ENCODE data around the gene PTHLH.

The PTHLH gene

GRCh38 chr12:27972721-27973120 lies at the start of gene PTHLH:
TSS of gene PTHLH (minus strand) at chr12:27972733. CDS start at chr12:27969494, 3,239 bp downstream.
- no peak for DNase-seq
- no peak for TF ChIP-seq GATA1 (IDR thresholded peaks at IDR 0.05; ENCODE audit: low read depth, low read length)
- no peak for TF ChIP-seq POLR2A (IDR thresholded peaks at IDR 0.05; ENCODE audit: low read length)

- no peak for DNase-seq
- TF ChIP-seq POLR2A (IDR thresholded peaks at IDR 0.05; ENCODE audit: low read length) = no peak
- no peak for TF ChIP-seq GATA1 (IDR thresholded peaks at IDR 0.05; ENCODE audit: low read depth, low read length)
These were observed 49.2 kb upstream of the PTHLH start for GRCh38 chr12:28021704-28022103.

- TF ChIP-seq POLR2A (IDR thresholded peaks at IDR 0.05; ENCODE audit: low read length) = no peak
- TF ChIP-seq GATA1 (IDR thresholded peaks at IDR 0.05; ENCODE audit: low read depth, low read length) = no peak
- no peak for DNase-seq
These were observed 45.3 kb upstream of the PTHLH start for GRCh38 chr12:28017873-28018255.

GRCh38 chr12:28017126-28017872 lies 44.8 kb upstream of the PTHLH start:
- DNase-seq = no peak
- TF ChIP-seq GATA1 (IDR thresholded peaks at IDR 0.05; ENCODE audit: low read depth, low read length) = no peak
- TF ChIP-seq POLR2A (IDR thresholded peaks at IDR 0.05; ENCODE audit: low read length) = no peak

- no peak for DNase-seq
These were observed 42.6 kb upstream of the PTHLH start for GRCh38 chr12:28015165-28015564.

GRCh38 chr12:28014196-28014595 lies 41.7 kb upstream of the PTHLH start:
- DNase-seq = no peak
- TF ChIP-seq POLR2A (IDR thresholded peaks at IDR 0.05; ENCODE audit: low read length) = no peak
- no peak for TF ChIP-seq GATA1 (IDR thresholded peaks at IDR 0.05; ENCODE audit: low read depth, low read length)

More at GRCh38 chr12:28015165-28015564, 42.6 kb upstream of the PTHLH start:
- TF ChIP-seq POLR2A (IDR thresholded peaks at IDR 0.05; ENCODE audit: low read length) (no peak), GATA1 (IDR thresholded peaks at IDR 0.05; ENCODE audit: low read depth, low read length) (no peak)

GRCh38 chr12:28012333-28012918 lies 39.9 kb upstream of the PTHLH start:
- DNase-seq = no peak
- TF ChIP-seq POLR2A (IDR thresholded peaks at IDR 0.05; ENCODE audit: low read length) = no peak
- TF ChIP-seq GATA1 (IDR thresholded peaks at IDR 0.05; ENCODE audit: low read depth, low read length) = no peak

- DNase-seq = no peak
- no peak for TF ChIP-seq POLR2A (IDR thresholded peaks at IDR 0.05; ENCODE audit: low read length)
- TF ChIP-seq GATA1 (IDR thresholded peaks at IDR 0.05; ENCODE audit: low read depth, low read length) = no peak
These were observed 37.5 kb upstream of the PTHLH start for GRCh38 chr12:28010036-28010435.

- DNase-seq = no peak
- TF ChIP-seq POLR2A (IDR thresholded peaks at IDR 0.05; ENCODE audit: low read length) (no peak), GATA1 (IDR thresholded peaks at IDR 0.05; ENCODE audit: low read depth, low read length) (no peak)
These were observed 27.4 kb upstream of the PTHLH start for GRCh38 chr12:27999970-28000369.

GRCh38 chr12:27999521-27999920 lies 27.0 kb upstream of the PTHLH start:
- TF ChIP-seq POLR2A (IDR thresholded peaks at IDR 0.05; ENCODE audit: low read length) (no peak), GATA1 (IDR thresholded peaks at IDR 0.05; ENCODE audit: low read depth, low read length) (no peak)
- DNase-seq = no peak

- TF ChIP-seq GATA1 (IDR thresholded peaks at IDR 0.05; ENCODE audit: low read depth, low read length) = no peak
- TF ChIP-seq POLR2A (IDR thresholded peaks at IDR 0.05; ENCODE audit: low read length) = no peak
- no peak for DNase-seq
These were observed 26.1 kb upstream of the PTHLH start for GRCh38 chr12:27998658-27999057.

- no peak for TF ChIP-seq POLR2A (IDR thresholded peaks at IDR 0.05; ENCODE audit: low read length)
- no peak for DNase-seq
These were observed 25.6 kb upstream of the PTHLH start for GRCh38 chr12:27998170-27998569.

GRCh38 chr12:27996761-27997160 lies 24.2 kb upstream of the PTHLH start:
- TF ChIP-seq GATA1 (IDR thresholded peaks at IDR 0.05; ENCODE audit: low read depth, low read length) (no peak), POLR2A (IDR thresholded peaks at IDR 0.05; ENCODE audit: low read length) (no peak)
- no peak for DNase-seq

- TF ChIP-seq GATA1 (IDR thresholded peaks at IDR 0.05; ENCODE audit: low read depth, low read length) (no peak), POLR2A (IDR thresholded peaks at IDR 0.05; ENCODE audit: low read length) (no peak)
- no peak for DNase-seq
These were observed 22.9 kb upstream of the PTHLH start for GRCh38 chr12:27995406-27995805.

- no peak for TF ChIP-seq POLR2A (IDR thresholded peaks at IDR 0.05; ENCODE audit: low read length)
- TF ChIP-seq GATA1 (IDR thresholded peaks at IDR 0.05; ENCODE audit: low read depth, low read length) = no peak
- DNase-seq = no peak
These were observed 16.2 kb upstream of the PTHLH start for GRCh38 chr12:27988594-27989233.

Measured in erythroblast (primary cell).